ENCODE results near the gene CCDC181.

Gene CCDC181

GRCh38 chr1:169383449-169383848 lies 43.8 kb downstream of the CCDC181 start:
- TF ChIP-seq CTCF (IDR thresholded peaks at IDR 0.05; ENCODE audit: low read depth, low read length, poor library complexity, severe bottlenecking) (no peak), EZH2phosphoT487 (IDR thresholded peaks at IDR 0.05; ENCODE audit: borderline replicate concordance, low read length) (no peak)
- Histone ChIP-seq H3K9me3 (ENCODE audit: control insufficient read depth, insufficient read depth, low read length) (no peaks in the 10 kb centered on the region), H3K4me2 (ENCODE audit: low read length) (no peak overlapping the region), H3F3A (ENCODE audit: control insufficient read depth, insufficient read depth) (no peaks in the 10 kb centered on the region), H3K4me1 (ENCODE audit: control insufficient read depth, low read length) (no peaks in the 10 kb centered on the region), H4K20me1 (ENCODE audit: control insufficient read depth, insufficient read depth, low read depth, low read length) (no peaks in the 10 kb centered on the region), H3K9me2 (replicated peaks; ENCODE audit: control insufficient read depth, low read length) (no peaks in the 10 kb centered on the region), H3K27ac (ENCODE audit: low read depth, low read length) (no peak overlapping the region), H3K4me3 (ENCODE audit: low read length) (no peak overlapping the region), H3K79me2 (ENCODE audit: control insufficient read depth, low read length) (no peaks in the 10 kb centered on the region), H3K27me3 (ENCODE audit: control insufficient read depth, low read length) (no peaks in the 10 kb centered on the region), H3K36me3 (ENCODE audit: control insufficient read depth, low read length) (peaks cover 26% of the 10 kb centered on the region)

- no peak overlapping the region for H3K27ac ChIP-seq (ENCODE audit: low read depth, low read length)
- no peak overlapping the region for H3K4me3 ChIP-seq (ENCODE audit: low read length)
- no peaks in the 10 kb centered on the region for H4K20me1 ChIP-seq (ENCODE audit: control insufficient read depth, insufficient read depth, low read depth, low read length)
- H3K79me2 ChIP-seq (ENCODE audit: control insufficient read depth, low read length) = no peaks in the 10 kb centered on the region
- no peaks in the 10 kb centered on the region for H3K4me1 ChIP-seq (ENCODE audit: control insufficient read depth, low read length)
- H3F3A ChIP-seq (ENCODE audit: control insufficient read depth, insufficient read depth) = no peaks in the 10 kb centered on the region
- no peaks in the 10 kb centered on the region for H3K27me3 ChIP-seq (ENCODE audit: control insufficient read depth, low read length)
- no peaks in the 10 kb centered on the region for H3K9me2 ChIP-seq (replicated peaks; ENCODE audit: control insufficient read depth, low read length)
- TF ChIP-seq CTCF (IDR thresholded peaks at IDR 0.05; ENCODE audit: low read depth, low read length, poor library complexity, severe bottlenecking) (no peak), EZH2phosphoT487 (IDR thresholded peaks at IDR 0.05; ENCODE audit: borderline replicate concordance, low read length) (no peak)
- H3K4me2 ChIP-seq (ENCODE audit: low read length) = no peak overlapping the region
- H3K9me3 ChIP-seq (ENCODE audit: control insufficient read depth, insufficient read depth, low read length) = no peaks in the 10 kb centered on the region
- H3K36me3 ChIP-seq (ENCODE audit: control insufficient read depth, low read length) = peaks cover 28% of the 10 kb centered on the region
These were observed 46.1 kb downstream of the CCDC181 start for GRCh38 chr1:169381162-169381561.

DNA sequence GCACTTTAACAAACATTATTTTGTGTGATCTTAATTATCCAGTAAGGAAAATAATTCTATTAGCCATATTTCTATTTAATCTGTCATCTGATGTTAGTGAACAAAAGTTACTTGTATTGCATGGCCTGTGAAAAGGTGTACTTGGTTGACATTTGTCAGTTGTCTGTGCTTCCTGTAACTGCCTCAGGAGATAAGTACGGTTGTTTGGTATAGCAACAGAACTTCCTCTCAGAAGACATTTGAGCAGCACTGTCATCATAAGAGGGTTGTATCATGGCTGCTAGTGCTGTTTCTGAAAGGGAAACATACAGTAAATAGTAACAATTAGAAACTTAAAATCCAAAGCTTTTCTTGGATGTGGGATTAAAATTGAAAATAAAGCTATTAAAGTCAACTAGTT lies 55.9 kb downstream of the CCDC181 start:
- Histone ChIP-seq H3F3A (ENCODE audit: control insufficient read depth, insufficient read depth) (no peaks in the 10 kb centered on the region), H3K9me3 (ENCODE audit: control insufficient read depth, insufficient read depth, low read length) (no peaks in the 10 kb centered on the region), H3K4me3 (ENCODE audit: low read length) (no peak overlapping the region), H3K36me3 (ENCODE audit: control insufficient read depth, low read length) (peaks cover 9% of the 10 kb centered on the region), H3K9me2 (replicated peaks; ENCODE audit: control insufficient read depth, low read length) (no peaks in the 10 kb centered on the region), H4K20me1 (ENCODE audit: control insufficient read depth, insufficient read depth, low read depth, low read length) (no peaks in the 10 kb centered on the region), H3K27me3 (ENCODE audit: control insufficient read depth, low read length) (no peaks in the 10 kb centered on the region), H3K4me2 (ENCODE audit: low read length) (no peak overlapping the region), H3K79me2 (ENCODE audit: control insufficient read depth, low read length) (peaks cover 13% of the 10 kb centered on the region), H3K27ac (ENCODE audit: low read depth, low read length) (no peak overlapping the region), H3K4me1 (ENCODE audit: control insufficient read depth, low read length) (peaks cover 19% of the 10 kb centered on the region)
- TF ChIP-seq EZH2phosphoT487 (IDR thresholded peaks at IDR 0.05; ENCODE audit: borderline replicate concordance, low read length) (no peak), CTCF (IDR thresholded peaks at IDR 0.05; ENCODE audit: low read depth, low read length, poor library complexity, severe bottlenecking) (no peak)

DNA sequence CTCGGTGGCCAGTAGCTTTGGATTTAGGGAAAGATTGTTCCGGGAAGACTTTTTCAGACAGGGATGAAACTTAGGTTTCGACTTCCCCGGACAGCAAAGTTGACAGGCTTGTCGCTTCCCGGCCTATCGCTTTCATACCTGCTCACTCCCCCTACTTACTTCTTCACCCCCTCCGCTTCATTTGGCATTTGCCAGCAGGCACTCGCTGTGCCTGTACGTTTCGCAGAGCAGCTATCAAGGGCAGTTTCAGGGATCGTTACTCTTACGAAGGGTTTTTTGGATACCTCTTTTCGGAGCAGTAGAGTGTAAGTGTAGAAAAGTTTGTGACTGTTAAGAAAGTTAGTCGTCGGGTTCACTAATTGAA lies 58.9 kb downstream of the CCDC181 start:
- TF ChIP-seq CTCF (IDR thresholded peaks at IDR 0.05; ENCODE audit: low read depth, low read length, poor library complexity, severe bottlenecking) = no peak
- TF ChIP-seq EZH2phosphoT487 (IDR thresholded peaks at IDR 0.05; ENCODE audit: borderline replicate concordance, low read length) = no peak
- H3K4me3 ChIP-seq (ENCODE audit: low read length) = peak overlapping the region; percentile 77
- peaks cover 15% of the 10 kb centered on the region for H3K79me2 ChIP-seq (ENCODE audit: control insufficient read depth, low read length)
- H3K9me2 ChIP-seq (replicated peaks; ENCODE audit: control insufficient read depth, low read length) = no peaks in the 10 kb centered on the region
- H3K27me3 ChIP-seq (ENCODE audit: control insufficient read depth, low read length) = no peaks in the 10 kb centered on the region
- H3K36me3 ChIP-seq (ENCODE audit: control insufficient read depth, low read length) = peaks cover 7% of the 10 kb centered on the region; the same call in 1 of the 2 replicates
- peak overlapping the region; percentile 77 for H3K27ac ChIP-seq (ENCODE audit: low read depth, low read length)
- H3K4me1 ChIP-seq (ENCODE audit: control insufficient read depth, low read length) = peaks cover 19% of the 10 kb centered on the region
- H3F3A ChIP-seq (ENCODE audit: control insufficient read depth, insufficient read depth) = no peaks in the 10 kb centered on the region
- H3K4me2 ChIP-seq (ENCODE audit: low read length) = peak overlapping the region; percentile 80
- H4K20me1 ChIP-seq (ENCODE audit: control insufficient read depth, insufficient read depth, low read depth, low read length) = no peaks in the 10 kb centered on the region
- no peaks in the 10 kb centered on the region for H3K9me3 ChIP-seq (ENCODE audit: control insufficient read depth, insufficient read depth, low read length)

Measured in DOHH2 (cell line).